OCI-LY1 (cell line): ENCODE measurements around the gene RPSA.
"Not testable (repeated sequence)": the region's sequence is repeated elsewhere in the genome, so short reads cannot be mapped to it uniquely, and the experiment has no call there.

Experiments used
- H2AFZ ChIP-seq: fragments of 200-600 bp; sonication (generic), shearing (Covaris generic); 2 replicates; pipeline ENCODE4 v1.6.0; 2014; ENCODE audit warnings: antibody characterized with exemption, mild to moderate bottlenecking, low read length
- H3F3A ChIP-seq: fragments of 200-600 bp; sonication (generic), shearing (Covaris generic); 2 replicates; pipeline ENCODE4 v1.6.0; 2014; ENCODE audit warnings: mild to moderate bottlenecking, antibody characterized with exemption, low read length, moderate library complexity; ENCODE audit not compliant: insufficient read depth
- H3K27ac ChIP-seq: fragments of 200-600 bp; sonication (generic); 2 replicates; pipeline ENCODE4 v1.5.1; 2014; ENCODE audit warnings: low read length, mixed run types, mild to moderate bottlenecking, low read depth; ENCODE audit not compliant: poor library complexity, severe bottlenecking
- H3K27me3 ChIP-seq: fragments of 200-600 bp; sonication (generic); 2 replicates; pipeline ENCODE4 v1.6.0; 2014; ENCODE audit warnings: antibody characterized with exemption, mild to moderate bottlenecking, low read length, moderate library complexity; ENCODE audit not compliant: insufficient read depth
- H3K36me3 ChIP-seq: fragments of 200-600 bp; sonication (generic); 2 replicates; pipeline ENCODE4 v1.6.1; 2014; ENCODE audit warnings: mild to moderate bottlenecking, antibody characterized with exemption, low read length, moderate library complexity, mixed read lengths; ENCODE audit not compliant: insufficient read depth
- H3K4me1 ChIP-seq: fragments of 200-600 bp; sonication (generic); 2 replicates; pipeline ENCODE4 v1.5.1; 2014; ENCODE audit warnings: mild to moderate bottlenecking, low read length, moderate library complexity; ENCODE audit not compliant: insufficient read depth, severe bottlenecking
- H3K4me2 ChIP-seq: fragments of 200-600 bp; sonication (generic), shearing (Covaris generic); 2 replicates; pipeline ENCODE4 v1.6.1; 2014; ENCODE audit warnings: low read length
- H3K4me3 ChIP-seq: fragments of 200-600 bp; sonication (generic); 2 replicates; pipeline ENCODE4 v1.5.1; 2014; ENCODE audit warnings: low read length, low read depth, mild to moderate bottlenecking, mixed read lengths; ENCODE audit not compliant: poor library complexity, severe bottlenecking
- H3K79me2 ChIP-seq: fragments of 200-600 bp; shearing (Covaris generic); 2 replicates; pipeline ENCODE4 v1.6.1; 2016; ENCODE audit warnings: mixed run types, low read length, mixed read lengths; ENCODE audit not compliant: insufficient read depth
- H3K9ac ChIP-seq: fragments of 200-600 bp; sonication (generic), shearing (Covaris generic); 2 replicates; pipeline ENCODE4 v1.6.1; 2014; ENCODE audit warnings: mild to moderate bottlenecking, low read length, mixed read lengths
- H3K9me2 ChIP-seq: fragments of 200-600 bp; sonication (generic), shearing (Covaris generic); 2 replicates; pipeline ENCODE4 v1.6.1; 2014; ENCODE audit warnings: low read depth, mild to moderate bottlenecking, low read length, mixed read lengths
- H3K9me3 ChIP-seq: fragments of 200-600 bp; shearing (Covaris generic); 2 replicates; pipeline ENCODE4 v1.6.1; 2014; ENCODE audit warnings: low read length, mixed read lengths
- H4K20me1 ChIP-seq: fragments of 200-600 bp; sonication (generic), shearing (Covaris generic); 2 replicates; pipeline ENCODE4 v1.6.0; 2016; ENCODE audit warnings: mild to moderate bottlenecking, low read length; ENCODE audit not compliant: insufficient read depth
- EZH2 ChIP-seq: fragments of 200-600 bp; sonication (generic), shearing (Covaris generic); IDR thresholded peaks from 2 replicates; pipeline ENCODE4 v1.8.0; 2017; ENCODE audit warnings: borderline replicate concordance, mixed run types, mild to moderate bottlenecking, antibody characterized with exemption, low read length, moderate library complexity, mixed read lengths
- TF ChIP-seq, protein P1 (sequence below): fragments of 200-600 bp; sonication (generic), shearing (Covaris generic); IDR thresholded peaks from 2 replicates; pipeline ENCODE4 v1.5.1; 2017; ENCODE audit warnings: mild to moderate bottlenecking, antibody characterized with exemption, low read length, moderate library complexity, mixed read lengths

The RPSA gene

DNA sequence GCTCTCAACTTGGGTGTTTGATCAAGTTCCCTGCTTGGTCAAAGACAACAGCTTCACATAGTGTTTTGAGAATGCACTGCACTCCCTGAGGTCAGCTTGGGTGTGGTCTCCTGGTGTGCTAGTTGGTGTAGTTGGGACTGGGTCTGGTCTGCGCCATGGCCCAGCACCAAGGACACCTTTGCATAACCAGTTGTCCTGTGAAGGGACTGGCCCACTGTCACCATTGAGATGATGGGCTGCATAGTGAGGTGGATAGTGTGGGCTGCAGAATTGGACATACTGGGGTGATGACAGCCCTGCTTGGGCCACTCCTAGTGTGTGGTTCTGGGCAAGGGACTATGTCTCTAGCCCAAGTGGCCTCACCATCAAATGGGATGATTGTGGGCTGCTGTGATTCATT is 9.5 kb downstream of the RPSA start:
- Histone ChIP-seq H3K4me2 (no peak overlapping the region), H2AFZ (no peak overlapping the region), H3K4me3 (no peak overlapping the region), H3K79me2 (no peaks in the 10 kb centered on the region), H3K4me1 (no peaks in the 10 kb centered on the region), H3F3A (peaks cover 4% of the 10 kb centered on the region; the same call in 1 of the 2 replicates), H3K9me3 (no peaks in the 10 kb centered on the region), H3K36me3 (peaks cover 39% of the 10 kb centered on the region), H3K27ac (no peak overlapping the region), H3K27me3 (no peaks in the 10 kb centered on the region), H4K20me1 (no peaks in the 10 kb centered on the region), H3K9ac (no peak overlapping the region), H3K9me2 (no peaks in the 10 kb centered on the region)
- TF ChIP-seq, protein P1, sequence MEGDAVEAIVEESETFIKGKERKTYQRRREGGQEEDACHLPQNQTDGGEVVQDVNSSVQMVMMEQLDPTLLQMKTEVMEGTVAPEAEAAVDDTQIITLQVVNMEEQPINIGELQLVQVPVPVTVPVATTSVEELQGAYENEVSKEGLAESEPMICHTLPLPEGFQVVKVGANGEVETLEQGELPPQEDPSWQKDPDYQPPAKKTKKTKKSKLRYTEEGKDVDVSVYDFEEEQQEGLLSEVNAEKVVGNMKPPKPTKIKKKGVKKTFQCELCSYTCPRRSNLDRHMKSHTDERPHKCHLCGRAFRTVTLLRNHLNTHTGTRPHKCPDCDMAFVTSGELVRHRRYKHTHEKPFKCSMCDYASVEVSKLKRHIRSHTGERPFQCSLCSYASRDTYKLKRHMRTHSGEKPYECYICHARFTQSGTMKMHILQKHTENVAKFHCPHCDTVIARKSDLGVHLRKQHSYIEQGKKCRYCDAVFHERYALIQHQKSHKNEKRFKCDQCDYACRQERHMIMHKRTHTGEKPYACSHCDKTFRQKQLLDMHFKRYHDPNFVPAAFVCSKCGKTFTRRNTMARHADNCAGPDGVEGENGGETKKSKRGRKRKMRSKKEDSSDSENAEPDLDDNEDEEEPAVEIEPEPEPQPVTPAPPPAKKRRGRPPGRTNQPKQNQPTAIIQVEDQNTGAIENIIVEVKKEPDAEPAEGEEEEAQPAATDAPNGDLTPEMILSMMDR, result no peak
- TF ChIP-seq EZH2, result no peak

GRCh38 chr3:39416998-39417397 is 10.5 kb downstream of the RPSA start:
- not testable (repeated sequence) for H3K4me2 ChIP-seq, H3K9me3 ChIP-seq, H2AFZ ChIP-seq, H3F3A ChIP-seq, H3K27ac ChIP-seq, H3K27me3 ChIP-seq, H3K9ac ChIP-seq, H3K4me1 ChIP-seq, H3K4me3 ChIP-seq, H4K20me1 ChIP-seq, H3K9me2 ChIP-seq, H3K79me2 ChIP-seq
- H3K36me3 ChIP-seq, result peaks cover 28% of the 10 kb centered on the region

DNA sequence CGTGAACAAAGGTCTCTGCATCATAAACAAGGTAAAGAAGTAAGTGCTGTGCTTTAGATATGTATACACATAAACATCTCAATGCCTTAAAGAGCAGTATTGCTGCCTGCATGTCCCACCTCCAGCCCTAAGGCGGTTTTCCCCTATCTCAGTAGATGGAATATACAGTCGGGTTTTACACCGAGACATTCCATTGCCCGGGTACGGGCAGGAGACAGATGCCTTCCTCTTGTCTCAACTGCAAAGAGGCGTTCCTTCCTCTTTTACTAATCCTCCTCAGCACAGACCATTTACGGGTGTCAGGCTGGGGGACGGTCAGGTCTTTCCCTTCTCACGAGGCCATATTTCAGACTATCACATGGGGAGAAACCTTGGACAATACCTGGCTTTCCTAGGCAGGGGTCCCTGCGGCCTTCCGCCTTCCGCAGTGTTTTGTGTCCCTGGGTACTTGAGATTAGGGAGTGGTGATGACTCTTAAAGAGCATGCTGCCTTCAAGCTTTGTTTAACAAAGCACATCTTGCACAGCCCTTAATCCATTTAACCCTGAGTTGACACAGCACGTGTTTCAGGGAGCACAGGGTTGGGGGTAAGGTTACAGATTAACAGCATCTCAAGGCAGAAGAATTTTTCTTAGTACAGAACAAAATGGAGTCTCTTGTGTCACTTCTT is 12.2 kb downstream of the RPSA start:
- not testable (repeated sequence) for H2AFZ ChIP-seq

GRCh38 chr3:39419742-39420315 is 13.3 kb downstream of the RPSA start:
- H3F3A ChIP-seq, result no peaks in the 10 kb centered on the region
- H3K27me3 ChIP-seq, result no peaks in the 10 kb centered on the region
- H3K27ac ChIP-seq, result no peak overlapping the region
- H3K79me2 ChIP-seq, result no peaks in the 10 kb centered on the region
- no peaks in the 10 kb centered on the region for H3K4me1 ChIP-seq
- no peaks in the 10 kb centered on the region for H3K9me3 ChIP-seq
- H3K9ac ChIP-seq, result no peak overlapping the region
- no peak overlapping the region for H2AFZ ChIP-seq
- peaks cover 2% of the 10 kb centered on the region; the same call in 1 of the 2 replicates for H3K36me3 ChIP-seq
- H3K4me3 ChIP-seq, result no peak overlapping the region
- H4K20me1 ChIP-seq, result no peaks in the 10 kb centered on the region
- no peaks in the 10 kb centered on the region for H3K9me2 ChIP-seq
- no peak for TF ChIP-seq EZH2
- no peak overlapping the region for H3K4me2 ChIP-seq

More for the DNA sequence above, 12.2 kb downstream of the RPSA start:
- H3K4me1 ChIP-seq, H3K27ac ChIP-seq, H3K79me2 ChIP-seq, H3K9me2 ChIP-seq, H3K4me3 ChIP-seq, H3K9ac ChIP-seq, H3K4me2 ChIP-seq, H3K9me3 ChIP-seq, H4K20me1 ChIP-seq, H3F3A ChIP-seq, H3K27me3 ChIP-seq: not testable (repeated sequence)
- H3K36me3 ChIP-seq, result peaks cover 12% of the 10 kb centered on the region
